GM06990 (cell line): ENCODE results near the gene DNAH17.

Source experiments
- DNase-seq: peaks from one replicate; pipeline ENCODE4 v3.0.0-alpha.2; 2011; ENCODE audit not compliant: insufficient read length; ENCODE audit errors: extremely low read depth
- H3K27me3 ChIP-seq: replicated peaks from 2 replicates; pipeline ENCODE4 v1.6.0; 2011; ENCODE audit warnings: low read length; ENCODE audit not compliant: control insufficient read depth, insufficient read depth
- H3K36me3 ChIP-seq: 2 replicates; pipeline ENCODE4 v1.5.1; 2011; ENCODE audit warnings: low read length; ENCODE audit not compliant: control insufficient read depth, insufficient read depth
- H3K4me3 ChIP-seq: replicated peaks from 2 replicates; pipeline ENCODE4 v1.5.1; 2011; ENCODE audit warnings: low read depth, mild to moderate bottlenecking, control low read depth, low read length
- TF ChIP-seq, protein P1 (sequence below): IDR thresholded peaks from 2 replicates; pipeline ENCODE4 v1.5.1; 2011; ENCODE audit warnings: low read length, control low read depth, mild to moderate bottlenecking, inconsistent platforms; ENCODE audit not compliant: insufficient read depth, poor library complexity, severe bottlenecking

The DNAH17 gene

DNA sequence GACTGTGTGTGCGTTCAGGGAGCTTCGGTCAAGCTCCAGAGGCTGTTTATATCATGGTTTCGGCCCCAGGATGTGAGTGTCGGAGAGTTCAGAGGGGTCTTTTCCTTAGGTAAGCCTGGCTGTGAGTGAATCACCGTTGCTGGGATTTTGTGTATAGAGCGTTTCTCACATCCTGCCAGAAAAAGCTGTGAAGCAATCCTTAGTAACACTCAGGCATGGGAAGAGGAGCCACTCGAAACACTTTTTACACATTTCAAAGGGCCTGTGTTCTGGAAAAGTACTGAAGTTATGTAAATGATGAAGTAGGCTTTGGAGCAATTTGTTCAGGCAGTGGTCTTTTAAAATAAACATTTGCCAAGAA, 198.1 kb downstream of the DNAH17 start:
- TF ChIP-seq, protein P1, sequence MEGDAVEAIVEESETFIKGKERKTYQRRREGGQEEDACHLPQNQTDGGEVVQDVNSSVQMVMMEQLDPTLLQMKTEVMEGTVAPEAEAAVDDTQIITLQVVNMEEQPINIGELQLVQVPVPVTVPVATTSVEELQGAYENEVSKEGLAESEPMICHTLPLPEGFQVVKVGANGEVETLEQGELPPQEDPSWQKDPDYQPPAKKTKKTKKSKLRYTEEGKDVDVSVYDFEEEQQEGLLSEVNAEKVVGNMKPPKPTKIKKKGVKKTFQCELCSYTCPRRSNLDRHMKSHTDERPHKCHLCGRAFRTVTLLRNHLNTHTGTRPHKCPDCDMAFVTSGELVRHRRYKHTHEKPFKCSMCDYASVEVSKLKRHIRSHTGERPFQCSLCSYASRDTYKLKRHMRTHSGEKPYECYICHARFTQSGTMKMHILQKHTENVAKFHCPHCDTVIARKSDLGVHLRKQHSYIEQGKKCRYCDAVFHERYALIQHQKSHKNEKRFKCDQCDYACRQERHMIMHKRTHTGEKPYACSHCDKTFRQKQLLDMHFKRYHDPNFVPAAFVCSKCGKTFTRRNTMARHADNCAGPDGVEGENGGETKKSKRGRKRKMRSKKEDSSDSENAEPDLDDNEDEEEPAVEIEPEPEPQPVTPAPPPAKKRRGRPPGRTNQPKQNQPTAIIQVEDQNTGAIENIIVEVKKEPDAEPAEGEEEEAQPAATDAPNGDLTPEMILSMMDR, result no peak
- DNase-seq, result no peak
- peak overlapping the region; percentile 80 for H3K4me3 ChIP-seq
- H3K27me3 ChIP-seq, result no peaks in the 10 kb centered on the region
- H3K36me3 ChIP-seq, result no peaks in the 10 kb centered on the region

- peak; percentile 86 for DNase-seq
- TF ChIP-seq, protein P1, result no peak
- peak within 1 kb of the TSS; percentile 80 for H3K4me3 ChIP-seq
Observed at GRCh38 chr17:78378225-78379130, 198.7 kb downstream of the DNAH17 start, which contains the start of gene PGS1. PGS1 (plus strand) TSS chr17:78378649; CDS start chr17:78378666, 17 bp downstream.

GRCh38 chr17:78377858-78378224, 199.4 kb downstream of the DNAH17 start:
- DNase-seq, result no peak
- peak overlapping the region; percentile 80 for H3K4me3 ChIP-seq

More at GRCh38 chr17:78378225-78379130, 198.7 kb downstream of the DNAH17 start, which contains the start of gene PGS1:
- no peaks in the 10 kb centered on the region for H3K36me3 ChIP-seq
- no peaks in the 10 kb centered on the region for H3K27me3 ChIP-seq

GRCh38 chr17:78376161-78376560, 201.0 kb downstream of the DNAH17 start:
- no peak for DNase-seq
- no peak overlapping the region for H3K4me3 ChIP-seq
- no peaks in the 10 kb centered on the region for H3K27me3 ChIP-seq
- TF ChIP-seq, protein P1, result no peak
- no peaks in the 10 kb centered on the region for H3K36me3 ChIP-seq

More at GRCh38 chr17:78377858-78378224, 199.4 kb downstream of the DNAH17 start:
- TF ChIP-seq, protein P1, result no peak
- Histone ChIP-seq H3K36me3 (no peaks in the 10 kb centered on the region), H3K27me3 (no peaks in the 10 kb centered on the region)

DNA sequence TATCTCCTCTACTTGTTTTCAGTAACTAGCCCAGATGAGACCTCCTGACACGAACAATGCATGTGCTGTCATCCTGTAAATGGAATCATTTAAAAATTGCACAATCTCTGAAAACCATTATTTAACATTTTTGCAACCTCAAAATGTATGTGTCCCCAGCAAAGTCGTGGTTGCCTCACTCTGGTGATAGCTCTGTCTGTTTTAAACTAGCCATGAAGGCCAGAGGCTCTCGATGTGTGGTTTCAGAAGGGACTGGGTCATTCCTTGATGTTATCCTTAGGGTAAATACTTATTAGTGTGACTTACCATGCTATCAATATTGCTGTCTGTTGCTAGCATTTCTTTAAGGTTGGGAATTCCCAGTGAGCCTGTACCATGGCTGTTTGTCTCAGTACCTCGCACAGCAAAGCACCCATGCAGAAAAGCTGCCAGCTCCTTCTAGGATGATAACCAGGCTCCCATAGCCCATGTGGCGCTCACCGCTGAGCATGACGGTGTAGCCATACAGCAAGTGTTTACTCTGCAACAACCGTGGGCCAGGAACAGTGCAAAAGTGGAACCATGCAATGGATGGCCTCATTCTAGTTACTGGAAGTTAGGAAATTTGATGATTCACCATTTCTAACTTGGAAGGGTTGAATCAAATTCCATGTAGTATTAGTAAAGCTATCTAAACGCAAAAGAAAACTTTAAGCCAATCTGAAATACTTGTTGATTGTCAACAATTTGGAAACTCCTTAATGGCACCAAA, 201.6 kb downstream of the DNAH17 start:
- no peak overlapping the region for H3K4me3 ChIP-seq
- no peak for DNase-seq
- TF ChIP-seq, protein P1, result no peak
- no peaks in the 10 kb centered on the region for H3K27me3 ChIP-seq
- H3K36me3 ChIP-seq, result no peaks in the 10 kb centered on the region
